HepG2 (cell line): ENCODE data around the gene ZNF174. TPM values are rescaled to one million over a fixed set of nuclear protein-coding genes. Genes with fewer than 3 reads are reported as not detected.

ENCODE experiments used
- BHLHE40 ChIP-seq: IDR thresholded peaks from 2 replicates; pipeline ENCODE4 v1.6.1; 2011; ENCODE audit warnings: low read length, improper control_type of control experiment
- CCDC6 ChIP-seq: sonication (generic); formaldehyde crosslinking; IDR thresholded peaks from 2 replicates; pipeline ENCODE4 v1.8.1; 2022; ENCODE audit warnings: mild to moderate bottlenecking, missing genetic modification reagents, moderate library complexity
- HINFP ChIP-seq: sonication (generic); formaldehyde crosslinking; IDR thresholded peaks from 2 replicates; pipeline ENCODE4 v1.4.0; 2020; ENCODE audit warnings: low read depth, mild to moderate bottlenecking, missing genetic modification reagents
- HIVEP1 ChIP-seq: sonication (generic); formaldehyde crosslinking; IDR thresholded peaks from 2 replicates; pipeline ENCODE4 v1.4.0; 2020; ENCODE audit warnings: mild to moderate bottlenecking, missing genetic modification reagents
- HNF1B ChIP-seq: sonication (generic); formaldehyde crosslinking; IDR thresholded peaks from 2 replicates; pipeline ENCODE4 v1.5.1; 2020; ENCODE audit warnings: mild to moderate bottlenecking, moderate library complexity, missing genetic modification reagents
- HOXA5 ChIP-seq: sonication (generic); formaldehyde crosslinking; IDR thresholded peaks from 2 replicates; pipeline ENCODE4 v1.4.0; 2020; ENCODE audit warnings: missing genetic modification reagents
- IRF2 ChIP-seq: IDR thresholded peaks from 2 replicates; pipeline ENCODE4 v1.6.1; 2018; ENCODE audit warnings: missing genetic modification reagents, missing compliant biosample characterization
- ISL2 ChIP-seq: sonication (generic); formaldehyde crosslinking; IDR thresholded peaks from 2 replicates; pipeline ENCODE4 v1.5.0; 2020; ENCODE audit warnings: missing genetic modification reagents
- ISX ChIP-seq: sonication (generic); formaldehyde crosslinking; conservative IDR thresholded peaks from 2 replicates; pipeline ENCODE4 v1.5.0; 2020; ENCODE audit warnings: missing genetic modification reagents
- NFKB2 ChIP-seq: sonication (generic); formaldehyde crosslinking; IDR thresholded peaks from 2 replicates; pipeline ENCODE4 v1.4.0; 2020; ENCODE audit warnings: missing genetic modification reagents, borderline replicate concordance
- TEF ChIP-seq: sonication (generic); formaldehyde crosslinking; IDR thresholded peaks from 2 replicates; pipeline ENCODE4 v1.5.0; 2020; ENCODE audit warnings: missing genetic modification reagents
- ZBTB20 ChIP-seq: sonication (generic); formaldehyde crosslinking; IDR thresholded peaks from 2 replicates; pipeline ENCODE4 v1.8.1; 2023; ENCODE audit warnings: missing genetic modification reagents, low read depth, mild to moderate bottlenecking, borderline replicate concordance
- ZNF234 ChIP-seq: sonication (generic); formaldehyde crosslinking; conservative IDR thresholded peaks from 2 replicates; pipeline ENCODE4 v1.5.1; 2020; ENCODE audit warnings: mild to moderate bottlenecking, missing genetic modification reagents
- ZNF280B ChIP-seq: sonication (generic); formaldehyde crosslinking; IDR thresholded peaks from 2 replicates; pipeline ENCODE4 v1.5.0; 2020; ENCODE audit warnings: missing genetic modification reagents, mild to moderate bottlenecking, borderline replicate concordance
- ZNF556 ChIP-seq: sonication (generic); formaldehyde crosslinking; IDR thresholded peaks from 2 replicates; pipeline ENCODE4 v1.4.0; 2020; ENCODE audit warnings: mild to moderate bottlenecking, missing genetic modification reagents, borderline replicate concordance
- ZNF558 ChIP-seq: sonication (generic); formaldehyde crosslinking; IDR thresholded peaks from 2 replicates; pipeline ENCODE4 v1.9.0; 2022; ENCODE audit warnings: mild to moderate bottlenecking, missing genetic modification reagents, borderline replicate concordance
- ZNF629 ChIP-seq: sonication (generic); formaldehyde crosslinking; conservative IDR thresholded peaks from 2 replicates; pipeline ENCODE4 v1.5.0; 2020; ENCODE audit warnings: missing genetic modification reagents
- ZNF687 ChIP-seq: sonication (generic); formaldehyde crosslinking; IDR thresholded peaks from 2 replicates; pipeline ENCODE4 v1.5.1; 2020; ENCODE audit warnings: mild to moderate bottlenecking, missing genetic modification reagents, moderate library complexity
- ZNF891 ChIP-seq: sonication (generic); formaldehyde crosslinking; IDR thresholded peaks from 2 replicates; pipeline ENCODE4 v1.5.0; 2020; ENCODE audit warnings: mild to moderate bottlenecking, missing genetic modification reagents
- polyA plus RNA-seq, 8 experiments: library from polyadenylated mRNA; depleted of rRNA in 3 of 8; stranded (reverse) in 7 of 8; unstranded in 1 of 8; fragments of >200 nt; fragmentation: Illumina TruSeq in 4 of 8; extraction: Trizol in 4 of 8; gene quantifications; 2 replicates each; pipeline versions ENCODE4 v1.2.1 to v1.2.3, GENCODE V29; 2011 to 2016; ENCODE audit warnings: low read depth in 4 of 8, missing spikeins in 1 of 8, mixed read lengths in 1 of 8; ENCODE audit not compliant: insufficient read depth in 1 of 8
- total RNA-seq, 5 experiments: library from RNA; depleted of rRNA; stranded (reverse); fragments of >200 nt; fragmentation: Illumina TruSeq; extraction: Trizol; gene quantifications; 2 replicates each; pipeline ENCODE4 v1.2.3, GENCODE V29; 2016; ENCODE audit warnings: low read depth in 1 of 5

ZNF174 gene
- total and polyA plus RNA-seq, 2 of the 13 experiments (the other 11 are each of a cell fraction or from before 2014, with no cell fraction given): 8.3 to 10.6 TPM

- TF ChIP-seq ZNF280B (CRISPR knock-in tag) (peak; percentile 91; the same call in 1 of the 2 replicates), ZNF891 (CRISPR knock-in tag) (0 out of 2 replicates have a peak, but pooled peaks have one; percentile 14), HOXA5 (CRISPR knock-in tag) (peak; percentile 89), HIVEP1 (CRISPR knock-in tag) (peak; percentile 62; the same call in 1 of the 2 replicates), BHLHE40 (peak; percentile 4; the same call in 1 of the 2 replicates), TEF (CRISPR knock-in tag) (peak; percentile 83), ZBTB20 (CRISPR knock-in tag) (peak; percentile 21; the same call in 1 of the 2 replicates), ZNF629 (CRISPR knock-in tag) (no peak), ZNF558 (CRISPR knock-in tag) (peak; percentile 50; the same call in 1 of the 2 replicates), ZNF687 (CRISPR knock-in tag) (peak; percentile 97), ZNF234 (CRISPR knock-in tag) (no peak; the same call in 1 of the 2 replicates), HINFP (CRISPR knock-in tag) (peak; percentile 81; the same call in 1 of the 2 replicates), IRF2 (CRISPR knock-in tag) (peak; percentile 35; the same call in 1 of the 2 replicates), CCDC6 (peak; percentile 5), NFKB2 (CRISPR knock-in tag) (peak; percentile 75; the same call in 1 of the 2 replicates), ZNF556 (CRISPR knock-in tag) (peak; percentile 84; the same call in 1 of the 2 replicates), ISX (CRISPR knock-in tag) (no peak; the same call in 1 of the 2 replicates), ISL2 (CRISPR knock-in tag) (peak; percentile 78), HNF1B (peak; percentile 90)
Measured at GRCh38 chr16:3457434-3458252, 56.6 kb downstream of the ZNF174 start (continued).
